HL-60 (cell line): ENCODE data around the gene TMED4.

Experiments
- CTCF ChIP-seq: IDR thresholded peaks from one replicate; pipeline ENCODE4 v1.5.1; 2011; ENCODE audit warnings: low read length, control low read depth, inconsistent platforms; ENCODE audit not compliant: insufficient read depth
- POLR2AphosphoS5 ChIP-seq: IDR thresholded peaks from 2 replicates; pipeline ENCODE4 v1.6.1; 2012; ENCODE audit warnings: low read depth
- REST ChIP-seq: IDR thresholded peaks from 2 replicates; pipeline ENCODE4 v1.6.1; 2012; ENCODE audit warnings: low read depth; ENCODE audit not compliant: insufficient replicate concordance
- SPI1 ChIP-seq: IDR thresholded peaks from 2 replicates; pipeline ENCODE4 v1.6.1; 2012; ENCODE audit warnings: low read depth, mild to moderate bottlenecking, borderline replicate concordance

DNA sequence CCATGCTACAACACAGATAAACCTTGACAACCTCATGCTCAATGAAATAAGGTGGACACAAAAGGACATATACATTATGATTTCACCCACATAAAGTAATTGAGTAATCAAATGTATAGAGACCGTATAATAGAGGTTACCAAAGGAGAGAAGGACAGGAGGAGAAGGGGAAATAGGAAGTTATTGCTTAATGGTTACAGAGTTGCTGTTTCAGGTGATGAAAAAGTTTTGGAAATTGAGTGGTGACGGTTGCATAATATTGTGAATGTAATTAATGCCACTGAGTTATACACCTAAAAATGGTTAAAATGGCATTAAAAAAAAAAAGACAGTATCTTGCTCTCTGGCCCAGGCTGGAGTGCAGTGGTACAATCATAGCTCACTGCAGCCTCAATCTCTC lies 22.9 kb upstream of the TMED4 start:
- no peak for TF ChIP-seq CTCF
- TF ChIP-seq POLR2AphosphoS5, result no peak
- TF ChIP-seq REST, result no peak
- TF ChIP-seq SPI1, result no peak
